HEK293 (cell line): Measurements from ENCODE around the gene DPYD.

Experiments
- CTCF ChIA-PET: fragments of 350-600 bp; formaldehyde crosslinking; extraction: SDS; loops from one replicate; lab custom pipeline; 2021; ENCODE audit warnings: antibody characterized with exemption; lab: Yijun Ruan, JAX
- POLR2A ChIA-PET: fragments of 300-600 bp; formaldehyde crosslinking; extraction: SDS; loops from one replicate; lab custom pipeline; 2020; ENCODE audit warnings: antibody characterized with exemption, inconsistent platforms; lab: Yijun Ruan, JAX
- H3K27ac ChIP-seq: fragments of 200-500 bp; sonication (Bioruptor generic); 2 replicates; pipeline ENCODE4 v1.5.1; 2014; ENCODE audit warnings: low read depth, low read length, control low read depth, inconsistent platforms; ENCODE audit errors: extremely low read depth
- H3K36me3 ChIP-seq, 2 experiments: fragments of 200-500 bp in 1 of 2; sonication (Bioruptor generic) in 1 of 2; 1 replicate in 1 of 2; 2 replicates in 1 of 2; pipeline ENCODE4 v1.5.1; 2014 to 2017; ENCODE audit warnings: inconsistent platforms in 2 of 2, low read length in 2 of 2; ENCODE audit not compliant: control insufficient read depth in 2 of 2, insufficient read depth in 1 of 2
- H3K4me1 ChIP-seq: fragments of 200-500 bp; sonication (Bioruptor generic); 2 replicates; pipeline ENCODE4 v1.5.1; 2014; ENCODE audit warnings: mild to moderate bottlenecking, low read length, inconsistent platforms; ENCODE audit not compliant: control insufficient read depth, insufficient read depth
- H3K4me3 ChIP-seq: 2 replicates; pipeline ENCODE4 v1.5.1; 2011; ENCODE audit warnings: low read depth, mild to moderate bottlenecking, control low read depth, low read length, moderate library complexity
- H3K9me3 ChIP-seq: fragments of 200-500 bp; sonication (Bioruptor generic); 2 replicates; pipeline ENCODE4 v1.5.1; 2014; ENCODE audit warnings: low read depth, low read length, inconsistent platforms; ENCODE audit not compliant: control insufficient read depth, insufficient read depth
- ATF2 ChIP-seq: fragments of 450-650 bp; formaldehyde crosslinking; IDR thresholded peaks from 2 replicates; pipeline ENCODE4 v1.5.1; 2016; ENCODE audit warnings: missing biosample characterization, missing genetic modification characterization, low read depth
- ELK4 ChIP-seq: IDR thresholded peaks from 2 replicates; pipeline ENCODE4 v1.6.1; 2011; ENCODE audit warnings: mild to moderate bottlenecking, low read depth, low read length, borderline replicate concordance
- PATZ1 ChIP-seq: fragments of 450-650 bp; formaldehyde crosslinking; IDR thresholded peaks from 2 replicates; pipeline ENCODE4 v1.5.1; 2016; ENCODE audit warnings: missing biosample characterization, missing genetic modification characterization
- REST ChIP-seq: fragments of 450-650 bp; formaldehyde crosslinking; IDR thresholded peaks from 2 replicates; pipeline ENCODE4 v1.5.1; 2016; ENCODE audit warnings: missing biosample characterization, missing genetic modification characterization
- SP7 ChIP-seq: fragments of 450-650 bp; formaldehyde crosslinking; IDR thresholded peaks from 2 replicates; pipeline ENCODE4 v1.5.1; 2016; ENCODE audit warnings: missing biosample characterization, missing genetic modification characterization
- TRIM28 ChIP-seq: IDR thresholded peaks from 2 replicates; pipeline ENCODE4 v1.6.1; 2011; ENCODE audit warnings: low read length, control low read depth, borderline replicate concordance
- TSHZ1 ChIP-seq: fragments of 450-650 bp; formaldehyde crosslinking; IDR thresholded peaks from 2 replicates; pipeline ENCODE4 v1.5.1; 2016; ENCODE audit warnings: missing biosample characterization, missing genetic modification characterization, borderline replicate concordance
- ZBTB17 ChIP-seq: fragments of 450-650 bp; formaldehyde crosslinking; IDR thresholded peaks from 2 replicates; pipeline ENCODE4 v1.5.1; 2016; ENCODE audit warnings: missing biosample characterization, missing genetic modification characterization
- ZBTB21 ChIP-seq: fragments of 450-650 bp; formaldehyde crosslinking; IDR thresholded peaks from 2 replicates; pipeline ENCODE4 v1.5.1; 2017; ENCODE audit warnings: missing biosample characterization, missing genetic modification characterization
- ZFHX2 ChIP-seq: fragments of 450-650 bp; formaldehyde crosslinking; conservative IDR thresholded peaks from 2 replicates; pipeline ENCODE4 v1.5.1; 2016; ENCODE audit warnings: missing biosample characterization, missing genetic modification characterization
- ZIC2 ChIP-seq: fragments of 450-650 bp; formaldehyde crosslinking; IDR thresholded peaks from 2 replicates; pipeline ENCODE4 v1.5.1; 2016; ENCODE audit warnings: missing biosample characterization, missing genetic modification characterization
- ZNF114 ChIP-seq: fragments of 450-650 bp; formaldehyde crosslinking; IDR thresholded peaks from 2 replicates; pipeline ENCODE4 v1.5.0; 2017; ENCODE audit warnings: missing biosample characterization, missing genetic modification characterization
- ZNF18 ChIP-seq: fragments of 450-650 bp; formaldehyde crosslinking; IDR thresholded peaks from 2 replicates; pipeline ENCODE4 v1.5.1; 2016; ENCODE audit warnings: missing biosample characterization, missing genetic modification characterization
- ZNF280C ChIP-seq: fragments of 450-650 bp; formaldehyde crosslinking; IDR thresholded peaks from 2 replicates; pipeline ENCODE4 v1.5.1; 2016; ENCODE audit warnings: missing biosample characterization, missing genetic modification characterization
- ZNF335 ChIP-seq: fragments of 450-650 bp; formaldehyde crosslinking; conservative IDR thresholded peaks from 2 replicates; pipeline ENCODE4 v1.5.1; 2016; ENCODE audit warnings: missing biosample characterization, missing genetic modification characterization
- ZNF561 ChIP-seq: fragments of 450-650 bp; IDR thresholded peaks from 2 replicates; pipeline ENCODE4 v1.5.1; 2018; ENCODE audit warnings: missing biosample characterization, missing genetic modification characterization, borderline replicate concordance
- ZNF707 ChIP-seq: fragments of 450-650 bp; formaldehyde crosslinking; IDR thresholded peaks from 2 replicates; pipeline ENCODE4 v1.5.1; 2016; ENCODE audit warnings: missing biosample characterization, missing genetic modification characterization
- ZNF830 ChIP-seq: fragments of 450-650 bp; IDR thresholded peaks from 2 replicates; pipeline ENCODE4 v1.5.0; 2018; ENCODE audit warnings: missing biosample characterization, missing genetic modification characterization, low read depth, mild to moderate bottlenecking, moderate library complexity
- ZNF837 ChIP-seq: fragments of 450-650 bp; formaldehyde crosslinking; IDR thresholded peaks from 2 replicates; pipeline ENCODE4 v1.5.1; 2016; ENCODE audit warnings: missing biosample characterization, missing genetic modification characterization

Gene DPYD

GRCh38 chr1:97140611-97141010 is 780.2 kb downstream of the DPYD start:
- no peak overlapping the region for H3K27ac ChIP-seq
- H3K36me3 ChIP-seq: no peaks in the 10 kb centered on the region
- no peak overlapping the region for H3K4me3 ChIP-seq
- POLR2A ChIA-PET: no interaction called here
- no peaks in the 10 kb centered on the region for H3K9me3 ChIP-seq
- TF ChIP-seq TRIM28 (no peak), ZNF830 (tag by site-specific recombination) (no peak), ZNF561 (tag by site-specific recombination) (no peak), ZBTB17 (tag by site-specific recombination) (no peak), ZNF707 (tag by site-specific recombination) (no peak), ZNF837 (no peak), ATF2 (tag by site-specific recombination) (no peak), ZNF335 (tag by site-specific recombination) (no peak), ZNF114 (tag by site-specific recombination) (no peak), ZBTB21 (tag by site-specific recombination) (no peak), ZNF18 (tag by site-specific recombination) (no peak), ZIC2 (tag by site-specific recombination) (no peak), TSHZ1 (no peak), ZFHX2 (no peak), PATZ1 (no peak), ZNF280C (tag by site-specific recombination) (no peak), SP7 (tag by site-specific recombination) (no peak), ELK4 (no peak), REST (tag by site-specific recombination) (no peak)
- CTCF ChIA-PET: interaction anchor here (0.6 kb wide), 1 partner anchor 37 kb away, joined by 4 read pairs; no protein-coding TSS in a partner anchor
- no peaks in the 10 kb centered on the region for H3K4me1 ChIP-seq
